Prostate gland (tissue), 2 donors: ENCODE results near the gene NT5DC4. TPM values are rescaled to one million over a fixed set of nuclear protein-coding genes. Genes with fewer than 3 reads are reported as not detected.
"Not testable (repeated sequence)": the region's sequence is repeated elsewhere in the genome, so short reads cannot be mapped to it uniquely, and the experiment has no call there.

Source experiments
- DNase-seq: peaks from one replicate; pipeline ENCODE4 v3.0.0-alpha.2; 2019; ENCODE audit warnings: low spot score
- H3K27ac ChIP-seq, 2 donors: fragments of 200-600 bp; sonication (generic); 2 replicates each; pipeline ENCODE4 v1.5.1; 2017 to 2019
- H3K27me3 ChIP-seq: fragments of 200-600 bp; sonication (generic); replicated peaks from 2 replicates; pipeline ENCODE4 v1.5.1; 2019; ENCODE audit not compliant: insufficient read depth
- H3K36me3 ChIP-seq, 2 donors: fragments of 200-600 bp; sonication (generic); 1 replicate in 1 of 2; 2 replicates in 1 of 2; pipeline versions ENCODE4 v1.5.1 to v1.8.1; 2017 to 2019
- H3K4me1 ChIP-seq: fragments of 200-600 bp; sonication (generic); replicated peaks from 2 replicates; pipeline ENCODE4 v1.5.1; 2019
- H3K4me3 ChIP-seq, 2 donors: fragments of 200-600 bp; sonication (generic); 2 replicates each; pipeline ENCODE4 v1.5.1; 2017 to 2019
- H3K9me3 ChIP-seq: fragments of 200-600 bp; sonication (generic); 2 replicates; pipeline ENCODE4 v1.5.1; 2017
- CTCF ChIP-seq, 4 experiments: fragments of 200-600 bp in 2 of 4; fragments of 450-650 bp in 2 of 4; sonication (generic) in 2 of 4; IDR thresholded peaks; 1 replicate in 3 of 4; 2 replicates in 1 of 4; pipeline ENCODE4 v1.5.1; 2016 to 2019; ENCODE audit warnings: antibody characterized with exemption in 4 of 4, mild to moderate bottlenecking in 2 of 4, moderate library complexity in 2 of 4
- POLR2A ChIP-seq: fragments of 450-650 bp; IDR thresholded peaks from one replicate; pipeline ENCODE4 v1.6.1; 2016; ENCODE audit warnings: antibody characterized with exemption, mild to moderate bottlenecking
- POLR2AphosphoS5 ChIP-seq: sonication (generic); formaldehyde crosslinking; IDR thresholded peaks from one replicate; pipeline ENCODE4 v1.6.1; 2017; ENCODE audit warnings: antibody characterized with exemption
- WGBS: methylation state at CpG from one replicate; pipeline ENCODE4 v1.1.5; 2018; 5-methylcytosine and 5-hydroxymethylcytosine counted together
- intact Hi-C: fragments of 100-400 bp; cut with DNase I; formaldehyde crosslinking; loops from one replicate; pipeline ENCODE4 v1.14.2; 2022
- total RNA-seq, 2 donors: library from RNA; depleted of rRNA; stranded (reverse); fragments of >200 nt; gene quantifications; one replicate each; pipeline ENCODE4 v1.1.0, GENCODE V29; 2016

The NT5DC4 gene
- total RNA-seq, 2 donors from 2014 or later, result 0.23 TPM; not detected in 1

GRCh38 chr2:112705575-112705974 lies 15.2 kb upstream of the NT5DC4 start:
- no peak overlapping the region for H3K27ac ChIP-seq
- no peaks in the 10 kb centered on the region for H3K27me3 ChIP-seq
- no peaks in the 10 kb centered on the region for H3K36me3 ChIP-seq
- no peaks in the 10 kb centered on the region for H3K9me3 ChIP-seq
- no peak for DNase-seq
- TF ChIP-seq POLR2AphosphoS5, result no peak
- no peak for TF ChIP-seq POLR2A
- TF ChIP-seq CTCF (IDR thresholded peaks at IDR 0.05), result no peak
- WGBS, result 86% methylated on average over 4 of the region's 4 CpGs
- no peaks in the 10 kb centered on the region for H3K4me1 ChIP-seq
- intact Hi-C loops, result no loop called here
- H3K4me3 ChIP-seq, result no peak overlapping the region

- H3K4me1 ChIP-seq, result no peaks in the 10 kb centered on the region
- H3K27ac ChIP-seq, result no peak overlapping the region
- WGBS, result 53% methylated on average over 5 of the region's 5 CpGs
- H3K36me3 ChIP-seq, result no peaks in the 10 kb centered on the region
- no peak overlapping the region for H3K4me3 ChIP-seq
- H3K9me3 ChIP-seq, result no peaks in the 10 kb centered on the region
- DNase-seq, result no peak
- no peak for TF ChIP-seq POLR2A
- TF ChIP-seq POLR2AphosphoS5, result no peak
- no peak for TF ChIP-seq CTCF (IDR thresholded peaks at IDR 0.05)
- H3K27me3 ChIP-seq, result no peaks in the 10 kb centered on the region
- intact Hi-C loops, result no loop called here
These were observed 14.6 kb upstream of the NT5DC4 start for GRCh38 chr2:112706170-112706664.

GRCh38 chr2:112706947-112707346 lies 13.9 kb upstream of the NT5DC4 start:
- intact Hi-C loops, H3K27me3 ChIP-seq, H3K27ac ChIP-seq, H3K4me3 ChIP-seq, DNase-seq, H3K4me1 ChIP-seq, H3K9me3 ChIP-seq, H3K36me3 ChIP-seq: not testable (repeated sequence)
- 87% methylated on average over 9 of the region's 9 CpGs for WGBS

- WGBS, result 66% methylated on average over 10 of the region's 10 CpGs
- no peaks in the 10 kb centered on the region for H3K4me1 ChIP-seq
- H3K4me3 ChIP-seq, result no peak overlapping the region
- no peak for TF ChIP-seq POLR2AphosphoS5
- TF ChIP-seq CTCF (IDR thresholded peaks at IDR 0.05), result no peak
- TF ChIP-seq POLR2A, result no peak
- H3K9me3 ChIP-seq, result no peaks in the 10 kb centered on the region
- H3K27ac ChIP-seq, result no peak overlapping the region
- intact Hi-C loops, result no loop called here
- no peaks in the 10 kb centered on the region for H3K36me3 ChIP-seq
- DNase-seq, result no peak
- H3K27me3 ChIP-seq, result no peaks in the 10 kb centered on the region
These were observed 11.9 kb upstream of the NT5DC4 start for GRCh38 chr2:112708968-112709367.

GRCh38 chr2:112709703-112710102 lies 11.1 kb upstream of the NT5DC4 start:
- intact Hi-C loops, result no loop called here
- 90% methylated on average over 6 of the region's 6 CpGs for WGBS
- Histone ChIP-seq H3K4me3 (no peak overlapping the region), H3K27ac (no peak overlapping the region), H3K9me3 (no peaks in the 10 kb centered on the region), H3K36me3 (no peaks in the 10 kb centered on the region), H3K27me3 (no peaks in the 10 kb centered on the region), H3K4me1 (no peaks in the 10 kb centered on the region)
- TF ChIP-seq POLR2AphosphoS5 (no peak), CTCF (IDR thresholded peaks at IDR 0.05) (no peak), POLR2A (no peak)
- no peak for DNase-seq
